Transverse colon (tissue), 4 donors: ENCODE results near the gene TCHP. TPM values are rescaled to one million over a fixed set of nuclear protein-coding genes. Genes with fewer than 3 reads are reported as not detected.

Source experiments
- DNase-seq: peaks from one replicate; pipeline ENCODE4 v3.0.0-alpha.2; 2019
- H3K27ac ChIP-seq, 4 donors: fragments of 200-600 bp; sonication (generic); 2 replicates each; pipeline ENCODE4 v1.5.1; 2016 to 2018; ENCODE audit warnings: inconsistent platforms in 4 of 4
- H3K27me3 ChIP-seq: fragments of 200-600 bp; sonication (generic); 2 replicates; pipeline ENCODE4 v1.5.1; 2017; ENCODE audit warnings: inconsistent platforms
- H3K36me3 ChIP-seq, 4 donors: fragments of 200-600 bp; sonication (generic); 2 replicates each; pipeline ENCODE4 v1.5.1; 2017 to 2019; ENCODE audit warnings: inconsistent platforms in 4 of 4
- H3K4me1 ChIP-seq, 4 donors: fragments of 200-600 bp; sonication (generic); 2 replicates each; pipeline ENCODE4 v1.5.1; 2017 to 2020; ENCODE audit warnings: inconsistent platforms in 4 of 4
- H3K4me3 ChIP-seq, 4 donors: fragments of 200-600 bp; sonication (generic); 1 replicate in 1 of 4; 2 replicates in 3 of 4; pipeline versions ENCODE4 v1.5.1 to v1.6.1; 2017 to 2019; ENCODE audit warnings: inconsistent platforms in 4 of 4
- H3K9me3 ChIP-seq, 2 donors: fragments of 200-600 bp; sonication (generic); 2 replicates each; pipeline ENCODE4 v1.5.1; 2017 to 2019; ENCODE audit warnings: inconsistent platforms in 2 of 2
- EP300 ChIP-seq: sonication (generic); formaldehyde crosslinking; IDR thresholded peaks from one replicate; pipeline ENCODE4 v1.6.1; 2017; ENCODE audit warnings: antibody characterized with exemption, low read depth
- POLR2A ChIP-seq: fragments of 450-650 bp; IDR thresholded peaks from one replicate; pipeline ENCODE4 v1.6.1; 2016; ENCODE audit warnings: antibody characterized with exemption, mild to moderate bottlenecking, moderate library complexity
- POLR2AphosphoS5 ChIP-seq, 3 donors: sonication (generic); formaldehyde crosslinking; IDR thresholded peaks; one replicate each; pipeline ENCODE4 v1.6.1; 2016; ENCODE audit warnings: antibody characterized with exemption in 3 of 3
- WGBS, 2 donors: methylation state at CpG; one replicate each; pipeline ENCODE4 v1.1.5; 2018; ENCODE audit warnings: low coverage in 1 of 2; 5-methylcytosine and 5-hydroxymethylcytosine counted together
- in situ Hi-C, 4 donors: fragments of 200-750 bp; cut with MboI; loops; one replicate each; pipeline versions ENCODE4 v1.15.0 to v1.15.1; 2017; ENCODE audit warnings: low sequenced_read_pairs in 3 of 4, low pct_ligation_motif_present in 1 of 4, low pct_unique_long_range_greater_than_20kb in 1 of 4
- intact Hi-C: fragments of 100-400 bp; cut with DNase I; formaldehyde crosslinking; loops from one replicate; pipeline ENCODE4 v1.15.1; 2023; ENCODE audit warnings: low total_unique reads
- total RNA-seq, 4 donors: library from RNA; depleted of rRNA; stranded (reverse); fragments of >200 nt; gene quantifications; one replicate each; pipeline ENCODE4 v1.1.0, GENCODE V29; 2016
- TF ChIP-seq, protein P1 (sequence below), 5 experiments: fragments of 200-600 bp in 3 of 5; fragments of 450-650 bp in 2 of 5; sonication (generic) in 3 of 5; IDR thresholded peaks; 1 replicate in 2 of 5; 2 replicates in 3 of 5; pipeline ENCODE4 v1.5.1; 2016 to 2017; ENCODE audit warnings: antibody characterized with exemption in 5 of 5, inconsistent platforms in 3 of 5, mild to moderate bottlenecking in 2 of 5, moderate library complexity in 1 of 5

TCHP gene
- total RNA-seq, 4 donors from 2014 or later = 27.5 to 54.7 (median 30.7) TPM

GRCh38 chr12:109961612-109962011 is 61.5 kb downstream of the TCHP start:
- H3K36me3 ChIP-seq = peaks cover 0 to 44% (median 10%) of the 10 kb centered on the region in 4 donors
- intact Hi-C loops = no loop called here
- peaks cover 0 to 41% (median 16%) of the 10 kb centered on the region in 4 donors for H3K4me1 ChIP-seq
- WGBS, 2 donors = 75 to 84% methylated on average over 4 to 6 of the region's 6 CpGs
- no peak overlapping the region for H3K4me3 ChIP-seq
- TF ChIP-seq, protein P1, sequence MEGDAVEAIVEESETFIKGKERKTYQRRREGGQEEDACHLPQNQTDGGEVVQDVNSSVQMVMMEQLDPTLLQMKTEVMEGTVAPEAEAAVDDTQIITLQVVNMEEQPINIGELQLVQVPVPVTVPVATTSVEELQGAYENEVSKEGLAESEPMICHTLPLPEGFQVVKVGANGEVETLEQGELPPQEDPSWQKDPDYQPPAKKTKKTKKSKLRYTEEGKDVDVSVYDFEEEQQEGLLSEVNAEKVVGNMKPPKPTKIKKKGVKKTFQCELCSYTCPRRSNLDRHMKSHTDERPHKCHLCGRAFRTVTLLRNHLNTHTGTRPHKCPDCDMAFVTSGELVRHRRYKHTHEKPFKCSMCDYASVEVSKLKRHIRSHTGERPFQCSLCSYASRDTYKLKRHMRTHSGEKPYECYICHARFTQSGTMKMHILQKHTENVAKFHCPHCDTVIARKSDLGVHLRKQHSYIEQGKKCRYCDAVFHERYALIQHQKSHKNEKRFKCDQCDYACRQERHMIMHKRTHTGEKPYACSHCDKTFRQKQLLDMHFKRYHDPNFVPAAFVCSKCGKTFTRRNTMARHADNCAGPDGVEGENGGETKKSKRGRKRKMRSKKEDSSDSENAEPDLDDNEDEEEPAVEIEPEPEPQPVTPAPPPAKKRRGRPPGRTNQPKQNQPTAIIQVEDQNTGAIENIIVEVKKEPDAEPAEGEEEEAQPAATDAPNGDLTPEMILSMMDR (IDR thresholded peaks at IDR 0.05) = no peak
- TF ChIP-seq POLR2A (no peak), EP300 (no peak), POLR2AphosphoS5 (IDR thresholded peaks at IDR 0.05) (no peak)
- H3K27me3 ChIP-seq = no peaks in the 10 kb centered on the region
- no peak overlapping the region for H3K27ac ChIP-seq
- H3K9me3 ChIP-seq = no peaks in the 10 kb centered on the region
- in situ Hi-C loops = no loop called here
- DNase-seq = no peak

- in situ Hi-C loops = no loop called here
- Histone ChIP-seq H3K36me3 (peaks cover 0 to 44% (median 12%) of the 10 kb centered on the region in 4 donors), H3K4me1 (peaks cover 0 to 41% (median 16%) of the 10 kb centered on the region in 4 donors), H3K4me3 (no peak overlapping the region), H3K27ac (no peak overlapping the region), H3K9me3 (no peaks in the 10 kb centered on the region), H3K27me3 (no peaks in the 10 kb centered on the region)
- intact Hi-C loops = no loop called here
- TF ChIP-seq POLR2AphosphoS5 (IDR thresholded peaks at IDR 0.05) (no peak), POLR2A (no peak), EP300 (no peak)
- TF ChIP-seq, protein P1 (IDR thresholded peaks at IDR 0.05) = no peak
- DNase-seq = no peak
- WGBS, 2 donors = 71 to 80% methylated on average over 1 to 3 of the region's 3 CpGs
These were observed 62.3 kb downstream of the TCHP start for GRCh38 chr12:109962398-109962797.

DNA sequence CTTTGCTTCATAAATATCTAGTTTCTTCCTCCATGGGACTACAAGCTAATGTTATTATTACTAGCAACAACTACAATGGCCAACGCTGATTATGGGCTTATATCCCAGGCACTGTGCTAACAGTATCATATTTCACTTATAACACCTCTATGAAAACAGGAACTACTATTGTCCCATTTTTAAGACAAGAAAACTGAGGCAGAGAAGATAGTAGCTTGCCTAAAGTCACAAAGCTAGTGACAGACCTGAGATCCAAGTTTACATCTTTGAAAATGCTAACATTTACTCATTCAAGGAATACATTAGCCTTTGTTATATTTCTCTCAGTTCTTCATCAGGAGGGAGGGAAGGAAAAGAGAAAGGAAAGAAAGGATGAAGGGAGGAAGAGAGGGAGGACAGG is 63.3 kb downstream of the TCHP start:
- no peaks in the 10 kb centered on the region for H3K9me3 ChIP-seq
- H3K27me3 ChIP-seq = no peaks in the 10 kb centered on the region
- H3K36me3 ChIP-seq = peaks cover 0 to 44% (median 8%) of the 10 kb centered on the region in 4 donors
- 89 to 100% methylated on average over 1 of the region's 1 CpG for WGBS, 2 donors
- intact Hi-C loops (no loop called here), in situ Hi-C loops (no loop called here)
- peak overlapping the region; percentile 54 to 59 (median 55) for H3K27ac ChIP-seq
- no peak overlapping the region for H3K4me3 ChIP-seq
- no peak for TF ChIP-seq EP300
- no peak for TF ChIP-seq POLR2A
- TF ChIP-seq POLR2AphosphoS5 (IDR thresholded peaks at IDR 0.05) = no peak
- H3K4me1 ChIP-seq = peaks cover 0 to 37% (median 15%) of the 10 kb centered on the region in 4 donors
- no peak for DNase-seq

- Histone ChIP-seq H3K4me1 (peaks cover 0 to 32% (median 12%) of the 10 kb centered on the region in 4 donors), H3K27me3 (no peaks in the 10 kb centered on the region), H3K27ac (peak overlapping the region; percentile 54 to 59 (median 55)), H3K36me3 (peaks cover 0 to 44% (median 10%) of the 10 kb centered on the region in 4 donors), H3K9me3 (no peaks in the 10 kb centered on the region), H3K4me3 (no peak overlapping the region)
- TF ChIP-seq, protein P1 (IDR thresholded peaks at IDR 0.05) = no peak
- TF ChIP-seq POLR2A (no peak), POLR2AphosphoS5 (IDR thresholded peaks at IDR 0.05) (no peak), EP300 (no peak)
- in situ Hi-C loops = no loop called here
- peak; percentile 45 for DNase-seq
- intact Hi-C loops = no loop called here
- 54 to 56% methylated on average over 4 of the region's 4 CpGs for WGBS, 2 donors
These were observed 63.8 kb downstream of the TCHP start for GRCh38 chr12:109963743-109964429.
